IMR-90 (cell line): ENCODE results near the gene PLXNC1.

Experiments
- CEBPB ChIP-seq: IDR thresholded peaks from 2 replicates; pipeline ENCODE4 v1.6.1; 2012; ENCODE audit warnings: low read depth, low read length, improper control_type of control experiment
- CHD1 ChIP-seq: IDR thresholded peaks from 2 replicates; pipeline ENCODE4 v1.6.1; 2012; ENCODE audit warnings: low read depth, low read length, improper control_type of control experiment
- CTCF ChIP-seq: conservative IDR thresholded peaks from 2 replicates; pipeline ENCODE4 v1.5.1; 2012; ENCODE audit warnings: mild to moderate bottlenecking, low read depth, low read length, improper control_type of control experiment
- ELK1 ChIP-seq: fragments of 150-350 bp; IDR thresholded peaks from 2 replicates; pipeline ENCODE4 v1.6.1; 2016; ENCODE audit warnings: low read depth, mild to moderate bottlenecking, low read length, moderate library complexity, borderline replicate concordance
- MAFK ChIP-seq: IDR thresholded peaks from 2 replicates; pipeline ENCODE4 v1.6.1; 2012; ENCODE audit warnings: low read depth, low read length, improper control_type of control experiment
- MAZ ChIP-seq: IDR thresholded peaks from 2 replicates; pipeline ENCODE4 v1.6.1; 2012; ENCODE audit warnings: low read depth, mild to moderate bottlenecking, low read length, improper control_type of control experiment, moderate library complexity, borderline replicate concordance
- MXI1 ChIP-seq: IDR thresholded peaks from 2 replicates; pipeline ENCODE4 v1.6.1; 2012; ENCODE audit warnings: low read depth, mild to moderate bottlenecking, low read length, moderate library complexity, borderline replicate concordance
- NFE2L2 ChIP-seq: fragments of 150-350 bp; IDR thresholded peaks from 2 replicates; pipeline ENCODE4 v1.6.1; 2016; ENCODE audit warnings: low read depth, mild to moderate bottlenecking, low read length
- POLR2A ChIP-seq: IDR thresholded peaks from 2 replicates; pipeline ENCODE4 v1.6.1; 2012; ENCODE audit warnings: mild to moderate bottlenecking, low read depth, low read length
- RAD21 ChIP-seq: IDR thresholded peaks from 2 replicates; pipeline ENCODE4 v1.6.1; 2012; ENCODE audit warnings: low read length, improper control_type of control experiment
- RCOR1 ChIP-seq: IDR thresholded peaks from 2 replicates; pipeline ENCODE4 v1.6.1; 2012; ENCODE audit warnings: mild to moderate bottlenecking, low read length, improper control_type of control experiment; ENCODE audit not compliant: insufficient replicate concordance
- RFX5 ChIP-seq: IDR thresholded peaks from 2 replicates; pipeline ENCODE4 v1.8.0; 2012; ENCODE audit warnings: low read depth, mild to moderate bottlenecking, low read length, moderate library complexity
- SMC3 ChIP-seq: fragments of 150-350 bp; IDR thresholded peaks from 2 replicates; pipeline ENCODE4 v1.6.1; 2016; ENCODE audit warnings: low read depth, mild to moderate bottlenecking, antibody characterized with exemption, low read length, moderate library complexity
- USF2 ChIP-seq: fragments of 150-350 bp; IDR thresholded peaks from 2 replicates; pipeline ENCODE4 v1.6.1; 2017; ENCODE audit warnings: mild to moderate bottlenecking, antibody characterized with exemption, low read length, low read depth

DNA sequence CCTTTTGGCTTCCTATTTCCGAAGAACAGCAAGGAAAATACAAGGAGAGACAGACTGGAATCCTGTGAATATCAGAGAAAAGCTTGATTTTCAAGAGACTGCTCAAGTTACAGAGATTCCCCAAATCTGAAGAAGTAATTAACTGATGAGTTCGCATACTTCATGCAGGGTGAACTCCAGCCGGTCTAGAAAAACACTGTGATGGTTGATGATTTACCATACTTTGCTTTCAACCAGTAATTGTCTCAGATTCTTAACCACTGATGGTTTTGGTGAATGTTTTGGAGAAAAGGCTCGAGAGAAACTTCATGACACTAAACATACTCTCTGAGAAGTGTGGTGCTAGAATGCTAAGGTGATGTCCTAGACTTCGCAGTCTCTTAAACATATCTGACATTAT is 4.4 kb upstream of the PLXNC1 start:
- TF ChIP-seq POLR2A (no peak), SMC3 (no peak), CTCF (no peak), ELK1 (no peak), RAD21 (no peak), NFE2L2 (no peak), USF2 (no peak), CHD1 (no peak), CEBPB (no peak), RCOR1 (no peak), MXI1 (no peak), MAZ (no peak), MAFK (no peak), RFX5 (no peak)
